OCI-LY7 (cell line): ENCODE results near the gene KCNT1. TPM values are rescaled to one million over a fixed set of nuclear protein-coding genes. Genes with fewer than 3 reads are reported as not detected.

Experiments used
- BruUV-seq: library from RNA; stranded (reverse); fragments of 400-500 nt; replicated peaks from 2 replicates; lab custom pipeline; 2021; lab: Mats Ljungman, UMichigan
- CTCF ChIA-PET: fragments of 300-600 bp; sonication (Branson Sonifier 250); formaldehyde crosslinking; loops from one replicate; lab custom pipeline; 2022; ENCODE audit warnings: antibody characterized with exemption; ENCODE audit not compliant: unreplicated experiment; lab: Charles Lee
- POLR2A ChIA-PET: fragments of 300-600 bp; sonication (Branson Sonifier 250); formaldehyde crosslinking; loops from one replicate; lab custom pipeline; 2022; ENCODE audit warnings: antibody characterized with exemption; lab: Charles Lee
- DNase-seq: peaks from one replicate; pipeline ENCODE4 v3.0.0-alpha.2; 2015; ENCODE audit warnings: low spot score
- H2AFZ ChIP-seq: fragments of 200-600 bp; sonication (generic), shearing (Covaris generic); 2 replicates; pipeline ENCODE4 v1.6.1; 2014; ENCODE audit warnings: mild to moderate bottlenecking, antibody characterized with exemption, low read length, moderate library complexity
- H3K27ac ChIP-seq: fragments of 200-600 bp; sonication (generic); 2 replicates; pipeline ENCODE4 v1.5.1; 2014; ENCODE audit warnings: mixed run types, low read depth, mild to moderate bottlenecking, moderate library complexity, low read length, inconsistent platforms; ENCODE audit not compliant: poor library complexity, severe bottlenecking
- H3K36me3 ChIP-seq: fragments of 200-600 bp; sonication (generic); 2 replicates; pipeline ENCODE4 v1.6.1; 2014; ENCODE audit warnings: mild to moderate bottlenecking, antibody characterized with exemption, low read length, moderate library complexity, mixed read lengths; ENCODE audit not compliant: insufficient read depth
- H3K4me1 ChIP-seq: fragments of 200-600 bp; sonication (generic); 2 replicates; pipeline ENCODE4 v1.5.1; 2014; ENCODE audit warnings: mild to moderate bottlenecking, low read length; ENCODE audit not compliant: insufficient read depth, poor library complexity, severe bottlenecking
- H3K4me2 ChIP-seq: fragments of 200-600 bp; sonication (generic); 2 replicates; pipeline ENCODE4 v1.6.1; 2014; ENCODE audit warnings: mild to moderate bottlenecking, low read length
- H3K4me3 ChIP-seq: fragments of 200-600 bp; sonication (generic); 2 replicates; pipeline ENCODE4 v1.5.1; 2014; ENCODE audit warnings: mild to moderate bottlenecking, low read depth, low read length; ENCODE audit not compliant: poor library complexity, severe bottlenecking
- H3K79me2 ChIP-seq: fragments of 200-600 bp; sonication (generic); 2 replicates; pipeline ENCODE4 v1.6.1; 2016; ENCODE audit warnings: low read depth, mild to moderate bottlenecking, low read length, moderate library complexity, mixed read lengths; ENCODE audit not compliant: insufficient read depth
- H3K9me2 ChIP-seq: fragments of 200-600 bp; sonication (generic); 2 replicates; pipeline ENCODE4 v1.6.1; 2016; ENCODE audit warnings: mild to moderate bottlenecking, low read length, mixed read lengths; ENCODE audit not compliant: insufficient read depth
- H3K9me3 ChIP-seq: fragments of 200-600 bp; sonication (generic); 2 replicates; pipeline ENCODE4 v1.6.1; 2014; ENCODE audit warnings: mild to moderate bottlenecking, mixed run types, low read length, mixed read lengths
- H4K20me1 ChIP-seq: fragments of 200-600 bp; sonication (generic); 2 replicates; pipeline ENCODE4 v1.6.1; 2014; ENCODE audit warnings: mild to moderate bottlenecking, antibody characterized with exemption, low read length, moderate library complexity, mixed read lengths; ENCODE audit not compliant: insufficient read depth
- EZH2phosphoT487 ChIP-seq: fragments of 200-600 bp; sonication (generic); IDR thresholded peaks from 2 replicates; pipeline ENCODE4 v1.6.1; 2018; ENCODE audit warnings: low read depth, borderline replicate concordance, mild to moderate bottlenecking, mixed run types, antibody characterized with exemption, low read length, moderate library complexity, mixed read lengths
- intact Hi-C: fragments of 100-400 bp; cut with micrococcal nuclease; formaldehyde crosslinking; loops from one replicate; pipeline ENCODE4 v1.10.0; 2022; ENCODE audit not compliant: unreplicated experiment
- total RNA-seq, 2 experiments: library from RNA; depleted of rRNA in 1 of 2; stranded (reverse); fragments of >200 nt in 1 of 2; shearing (Covaris generic) in 1 of 2; gene quantifications; 2 replicates each; pipeline ENCODE4 v1.2.3, GENCODE V29; 2014 to 2022
- TF ChIP-seq, protein P1 (sequence below): fragments of 200-600 bp; sonication (generic); conservative IDR thresholded peaks from 2 replicates; pipeline ENCODE4 v1.5.1; 2014; ENCODE audit warnings: mild to moderate bottlenecking, antibody characterized with exemption, low read length, moderate library complexity, mixed read lengths

The KCNT1 gene
- total RNA-seq, 2 experiments from 2014 or later: not detected

DNA sequence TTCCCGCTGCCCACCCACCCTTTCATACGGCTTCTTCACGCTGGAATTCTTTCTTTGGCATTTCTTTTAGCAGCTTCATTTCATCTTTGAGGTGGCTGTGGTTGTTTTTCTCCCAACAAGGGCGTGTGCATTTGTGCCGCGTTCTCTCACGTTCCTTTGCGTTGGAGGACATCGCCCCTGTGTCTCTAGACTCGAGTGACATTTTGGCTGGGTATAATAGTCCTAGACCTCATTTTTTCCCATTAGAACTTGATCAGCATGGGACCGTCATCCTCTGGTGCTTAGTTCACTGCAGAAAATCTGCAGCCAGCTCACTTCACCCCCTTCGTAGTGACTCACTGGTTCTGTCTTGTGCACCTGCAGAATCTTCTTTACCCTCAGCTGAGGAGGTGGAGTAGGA lies 29.5 kb downstream of the KCNT1 start:
- no peak overlapping the region for H2AFZ ChIP-seq
- ChIA-PET POLR2A (no interaction called here), CTCF (no interaction called here)
- no peak overlapping the region for H3K27ac ChIP-seq
- no peak for DNase-seq
- H4K20me1 ChIP-seq: no peaks in the 10 kb centered on the region
- no peaks in the 10 kb centered on the region for H3K9me3 ChIP-seq
- intact Hi-C loops: no loop called here
- no peak for TF ChIP-seq EZH2phosphoT487
- TF ChIP-seq, protein P1, sequence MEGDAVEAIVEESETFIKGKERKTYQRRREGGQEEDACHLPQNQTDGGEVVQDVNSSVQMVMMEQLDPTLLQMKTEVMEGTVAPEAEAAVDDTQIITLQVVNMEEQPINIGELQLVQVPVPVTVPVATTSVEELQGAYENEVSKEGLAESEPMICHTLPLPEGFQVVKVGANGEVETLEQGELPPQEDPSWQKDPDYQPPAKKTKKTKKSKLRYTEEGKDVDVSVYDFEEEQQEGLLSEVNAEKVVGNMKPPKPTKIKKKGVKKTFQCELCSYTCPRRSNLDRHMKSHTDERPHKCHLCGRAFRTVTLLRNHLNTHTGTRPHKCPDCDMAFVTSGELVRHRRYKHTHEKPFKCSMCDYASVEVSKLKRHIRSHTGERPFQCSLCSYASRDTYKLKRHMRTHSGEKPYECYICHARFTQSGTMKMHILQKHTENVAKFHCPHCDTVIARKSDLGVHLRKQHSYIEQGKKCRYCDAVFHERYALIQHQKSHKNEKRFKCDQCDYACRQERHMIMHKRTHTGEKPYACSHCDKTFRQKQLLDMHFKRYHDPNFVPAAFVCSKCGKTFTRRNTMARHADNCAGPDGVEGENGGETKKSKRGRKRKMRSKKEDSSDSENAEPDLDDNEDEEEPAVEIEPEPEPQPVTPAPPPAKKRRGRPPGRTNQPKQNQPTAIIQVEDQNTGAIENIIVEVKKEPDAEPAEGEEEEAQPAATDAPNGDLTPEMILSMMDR: no peak
- H3K4me3 ChIP-seq: no peak overlapping the region
- no peaks in the 10 kb centered on the region for H3K4me1 ChIP-seq
- no peaks in the 10 kb centered on the region for H3K36me3 ChIP-seq
- no peak overlapping the region for H3K4me2 ChIP-seq
- BruUV-seq: no TSS peak
- no peaks in the 10 kb centered on the region for H3K9me2 ChIP-seq
- H3K79me2 ChIP-seq: no peaks in the 10 kb centered on the region

DNA sequence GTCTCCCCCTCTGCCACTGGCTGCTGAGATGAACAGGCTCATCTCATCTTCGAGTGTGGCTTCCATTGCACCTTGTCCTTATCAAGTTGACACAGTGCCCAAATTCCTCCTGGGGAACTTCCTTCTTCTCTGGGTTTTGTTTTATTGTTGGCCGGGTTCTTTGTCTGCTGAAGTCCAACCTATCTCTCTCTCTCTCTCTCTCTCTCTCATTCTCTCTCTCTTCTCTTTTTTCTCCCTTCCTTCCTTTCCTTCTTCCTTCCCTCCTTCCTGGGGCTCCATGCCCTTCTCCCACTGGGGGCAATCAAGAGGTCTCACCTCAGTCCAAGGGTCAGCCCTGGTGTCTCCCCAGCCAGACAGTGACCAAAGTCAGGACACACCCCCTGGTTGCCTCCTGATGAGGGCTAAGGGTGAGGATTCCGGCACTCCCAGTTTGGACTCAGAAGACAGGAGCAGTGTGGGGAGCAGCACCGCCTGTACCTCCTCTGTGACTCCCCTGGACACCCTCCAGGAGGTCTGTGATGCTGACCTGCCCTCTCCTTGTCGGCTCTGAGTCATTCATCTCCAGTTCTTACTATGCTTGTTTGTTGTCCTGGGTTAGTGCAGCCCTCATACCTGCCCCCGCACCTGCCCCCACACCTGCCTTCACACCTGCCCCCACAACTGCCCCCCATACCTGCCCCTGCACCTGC lies 30.7 kb downstream of the KCNT1 start:
- DNase-seq: no peak
- ChIA-PET POLR2A (no interaction called here), CTCF (no interaction called here)
- no peak overlapping the region for H3K4me3 ChIP-seq
- intact Hi-C loops: no loop called here
- no peaks in the 10 kb centered on the region for H3K9me2 ChIP-seq
- H3K4me2 ChIP-seq: no peak overlapping the region
- no peak overlapping the region for H3K27ac ChIP-seq
- no peaks in the 10 kb centered on the region for H3K9me3 ChIP-seq
- no peaks in the 10 kb centered on the region for H4K20me1 ChIP-seq
- TF ChIP-seq, protein P1: no peak
- TF ChIP-seq EZH2phosphoT487: no peak
- no peaks in the 10 kb centered on the region for H3K36me3 ChIP-seq
- no peaks in the 10 kb centered on the region for H3K4me1 ChIP-seq
- BruUV-seq: no TSS peak
- no peak overlapping the region for H2AFZ ChIP-seq
- no peaks in the 10 kb centered on the region for H3K79me2 ChIP-seq

DNA sequence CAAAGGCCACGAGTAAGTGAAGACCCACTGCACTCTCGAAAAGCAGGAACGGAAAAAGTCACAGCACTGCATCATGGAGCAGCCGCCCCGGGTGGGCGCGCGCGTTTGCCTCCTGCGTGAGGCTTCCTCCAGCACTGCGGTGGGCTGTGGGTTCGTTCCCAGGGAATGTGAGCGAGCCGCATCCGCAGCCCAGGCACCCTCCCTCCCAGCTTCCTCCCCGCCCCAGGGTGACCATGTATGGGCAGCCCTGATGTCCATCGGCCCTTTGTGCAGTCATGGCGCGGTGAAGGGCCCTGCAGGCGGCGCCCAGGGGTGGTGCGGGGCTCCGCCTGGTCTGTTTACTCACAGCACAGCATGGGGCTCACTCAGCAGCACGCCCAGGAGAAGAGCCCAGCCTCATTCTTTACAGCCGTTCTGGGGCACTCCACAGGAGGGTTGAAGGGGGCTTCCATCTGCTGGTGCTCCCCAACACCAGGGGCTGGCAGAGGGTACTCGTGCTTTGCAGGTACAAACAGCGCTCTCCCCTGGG lies 32.7 kb downstream of the KCNT1 start:
- TF ChIP-seq EZH2phosphoT487: no peak
- TF ChIP-seq, protein P1: no peak
- H3K4me1 ChIP-seq: no peaks in the 10 kb centered on the region
- no peak overlapping the region for H3K27ac ChIP-seq
- intact Hi-C loops: no loop called here
- H3K79me2 ChIP-seq: no peaks in the 10 kb centered on the region
- no peaks in the 10 kb centered on the region for H4K20me1 ChIP-seq
- no peak overlapping the region for H2AFZ ChIP-seq
- no TSS peak for BruUV-seq
- no peak overlapping the region for H3K4me3 ChIP-seq
- H3K9me2 ChIP-seq: no peaks in the 10 kb centered on the region
- DNase-seq: no peak
- H3K9me3 ChIP-seq: no peaks in the 10 kb centered on the region
- ChIA-PET CTCF (no interaction called here), POLR2A (no interaction called here)
- H3K36me3 ChIP-seq: no peaks in the 10 kb centered on the region
- no peak overlapping the region for H3K4me2 ChIP-seq
